IPS-NIHi7 (cell line): ENCODE measurements around the gene FASLG.
"Not testable (repeated sequence)": the region's sequence is repeated elsewhere in the genome, so short reads cannot be mapped to it uniquely, and the experiment has no call there.

Source experiments
- DNase-seq: peaks from one replicate; pipeline ENCODE4 v3.0.0; 2012; ENCODE audit warnings: mixed read lengths; ENCODE audit errors: extremely low spot score

The FASLG gene

GRCh38 chr1:172680733-172681275, 21.9 kb downstream of the FASLG start:
- no peak for DNase-seq

- no peak for DNase-seq
Measured at GRCh38 chr1:172682812-172683211, 23.9 kb downstream of the FASLG start.

- DNase-seq, result no peak
Measured at GRCh38 chr1:172686143-172686542, 27.2 kb downstream of the FASLG start.

- not testable (repeated sequence) for DNase-seq
Measured at GRCh38 chr1:172688428-172689085, 29.7 kb downstream of the FASLG start.

GRCh38 chr1:172690925-172691324, 32.0 kb downstream of the FASLG start:
- DNase-seq, result not testable (repeated sequence)

GRCh38 chr1:172697534-172698002, 38.7 kb downstream of the FASLG start:
- DNase-seq, result no peak

GRCh38 chr1:172698224-172698623, 39.3 kb downstream of the FASLG start:
- DNase-seq, result no peak

GRCh38 chr1:172699111-172699510, 40.2 kb downstream of the FASLG start:
- no peak for DNase-seq

GRCh38 chr1:172699695-172700227, 40.9 kb downstream of the FASLG start:
- no peak for DNase-seq

- no peak for DNase-seq
Measured at GRCh38 chr1:172700556-172700955, 41.7 kb downstream of the FASLG start.

- DNase-seq, result no peak
Measured at GRCh38 chr1:172704001-172704400, 45.1 kb downstream of the FASLG start.

- peak; percentile 21 for DNase-seq
Measured at GRCh38 chr1:172704420-172705210, 45.7 kb downstream of the FASLG start.

- no peak for DNase-seq
Measured at GRCh38 chr1:172708452-172708851, 49.5 kb downstream of the FASLG start.

- no peak for DNase-seq
Measured at GRCh38 chr1:172711558-172711957, 52.7 kb downstream of the FASLG start.

GRCh38 chr1:172713466-172713865, 54.6 kb downstream of the FASLG start:
- DNase-seq, result no peak
